Esophagus squamous epithelium (tissue), 4 donors: Measurements from ENCODE around the gene PLA1A.

Experiments used
- POLR2A ChIP-seq, 4 donors: fragments of 450-650 bp; IDR thresholded peaks; one replicate each; pipeline ENCODE4 v1.6.1; 2017; ENCODE audit warnings: antibody characterized with exemption in 4 of 4, mild to moderate bottlenecking in 4 of 4, moderate library complexity in 3 of 4
- TF ChIP-seq, protein P1 (sequence below), 6 experiments: fragments of 450-650 bp in 4 of 6; fragments of 200-600 bp in 2 of 6; sonication (generic) in 2 of 6; IDR thresholded peaks; one replicate each; pipeline ENCODE4 v1.5.1; 2016 to 2019; ENCODE audit warnings: antibody characterized with exemption in 6 of 6, mild to moderate bottlenecking in 4 of 6, moderate library complexity in 4 of 6

DNA sequence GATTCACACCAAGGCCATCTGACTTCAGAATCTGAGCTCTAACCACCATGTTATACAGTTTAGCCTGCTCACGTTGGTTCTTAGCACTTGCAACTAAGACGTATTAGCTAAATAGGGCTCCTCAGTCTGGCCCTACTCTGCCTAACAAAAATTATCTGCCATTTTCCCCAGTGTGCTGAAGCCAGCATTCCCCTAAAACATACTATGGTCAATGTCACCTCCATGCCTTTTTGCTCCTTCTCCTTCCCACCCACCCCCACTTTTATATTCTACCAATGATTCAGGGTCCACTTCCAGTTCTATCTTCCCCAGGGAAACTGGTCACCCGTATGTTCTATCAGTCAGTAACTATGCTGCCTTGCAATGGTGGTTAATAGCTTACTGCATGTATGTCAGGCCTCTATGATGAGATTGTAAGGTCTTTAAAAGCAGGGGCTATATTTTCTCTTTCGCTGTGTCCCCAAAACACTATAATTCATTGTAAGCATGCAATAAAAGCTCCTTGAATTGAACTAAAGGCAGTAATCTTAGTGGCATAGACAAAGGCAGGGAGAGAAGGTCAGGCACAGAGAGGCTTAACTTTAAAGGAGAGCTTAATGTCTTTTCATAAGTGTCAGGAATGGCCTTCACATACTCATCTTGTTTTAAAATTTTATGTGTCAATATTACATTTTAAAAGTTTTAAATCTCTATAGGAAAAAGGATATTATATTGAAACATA, 39.4 kb downstream of the PLA1A start:
- TF ChIP-seq, protein P1, sequence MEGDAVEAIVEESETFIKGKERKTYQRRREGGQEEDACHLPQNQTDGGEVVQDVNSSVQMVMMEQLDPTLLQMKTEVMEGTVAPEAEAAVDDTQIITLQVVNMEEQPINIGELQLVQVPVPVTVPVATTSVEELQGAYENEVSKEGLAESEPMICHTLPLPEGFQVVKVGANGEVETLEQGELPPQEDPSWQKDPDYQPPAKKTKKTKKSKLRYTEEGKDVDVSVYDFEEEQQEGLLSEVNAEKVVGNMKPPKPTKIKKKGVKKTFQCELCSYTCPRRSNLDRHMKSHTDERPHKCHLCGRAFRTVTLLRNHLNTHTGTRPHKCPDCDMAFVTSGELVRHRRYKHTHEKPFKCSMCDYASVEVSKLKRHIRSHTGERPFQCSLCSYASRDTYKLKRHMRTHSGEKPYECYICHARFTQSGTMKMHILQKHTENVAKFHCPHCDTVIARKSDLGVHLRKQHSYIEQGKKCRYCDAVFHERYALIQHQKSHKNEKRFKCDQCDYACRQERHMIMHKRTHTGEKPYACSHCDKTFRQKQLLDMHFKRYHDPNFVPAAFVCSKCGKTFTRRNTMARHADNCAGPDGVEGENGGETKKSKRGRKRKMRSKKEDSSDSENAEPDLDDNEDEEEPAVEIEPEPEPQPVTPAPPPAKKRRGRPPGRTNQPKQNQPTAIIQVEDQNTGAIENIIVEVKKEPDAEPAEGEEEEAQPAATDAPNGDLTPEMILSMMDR (IDR thresholded peaks at IDR 0.05), result no peak
- no peak for TF ChIP-seq POLR2A (IDR thresholded peaks at IDR 0.05)
